Parathyroid adenoma (tissue), 2 donors: ENCODE measurements around the gene FRMD8.

ENCODE experiments used
- H2AFZ ChIP-seq: fragments of 300-600 bp; sonication (generic); one replicate; pipeline ENCODE4 v1.7.0; 2017; ENCODE audit warnings: antibody characterized with exemption, mild to moderate bottlenecking
- H3K27ac ChIP-seq: fragments of 300-600 bp; sonication (generic); one replicate; pipeline ENCODE4 v1.7.0; 2017
- H3K27me3 ChIP-seq: fragments of 300-600 bp; sonication (generic); one replicate; pipeline ENCODE4 v1.7.0; 2017; ENCODE audit warnings: low read length; ENCODE audit not compliant: control insufficient read depth, insufficient read depth
- H3K36me3 ChIP-seq: fragments of 300-600 bp; sonication (generic); one replicate; pipeline ENCODE4 v1.7.0; 2017; ENCODE audit warnings: low read length; ENCODE audit not compliant: control insufficient read depth, insufficient read depth
- H3K4me1 ChIP-seq: fragments of 300-600 bp; sonication (generic); one replicate; pipeline ENCODE4 v1.7.0; 2017; ENCODE audit warnings: control low read depth
- H3K4me2 ChIP-seq: fragments of 300-600 bp; sonication (generic); one replicate; pipeline ENCODE4 v1.7.0; 2017; ENCODE audit warnings: low read length
- H3K4me3 ChIP-seq: fragments of 300-600 bp; sonication (generic); one replicate; pipeline ENCODE4 v1.7.0; 2017; ENCODE audit warnings: low read depth, low read length
- H3K79me2 ChIP-seq: fragments of 300-600 bp; sonication (generic); one replicate; pipeline ENCODE4 v1.7.0; 2017; ENCODE audit warnings: control low read depth
- H3K9ac ChIP-seq: fragments of 300-600 bp; sonication (generic); one replicate; pipeline ENCODE4 v1.7.0; 2017; ENCODE audit warnings: mild to moderate bottlenecking
- H3K9me3 ChIP-seq: fragments of 300-600 bp; sonication (generic); one replicate; pipeline ENCODE4 v1.7.0; 2017; ENCODE audit warnings: low read length; ENCODE audit not compliant: control insufficient read depth
- CTCF ChIP-seq: fragments of 300-600 bp; sonication (generic); IDR thresholded peaks from one replicate; pipeline ENCODE4 v1.7.0; 2017; ENCODE audit warnings: antibody characterized with exemption, mild to moderate bottlenecking
- donor health status: primary hyperparathyroidism.

Gene FRMD8

DNA sequence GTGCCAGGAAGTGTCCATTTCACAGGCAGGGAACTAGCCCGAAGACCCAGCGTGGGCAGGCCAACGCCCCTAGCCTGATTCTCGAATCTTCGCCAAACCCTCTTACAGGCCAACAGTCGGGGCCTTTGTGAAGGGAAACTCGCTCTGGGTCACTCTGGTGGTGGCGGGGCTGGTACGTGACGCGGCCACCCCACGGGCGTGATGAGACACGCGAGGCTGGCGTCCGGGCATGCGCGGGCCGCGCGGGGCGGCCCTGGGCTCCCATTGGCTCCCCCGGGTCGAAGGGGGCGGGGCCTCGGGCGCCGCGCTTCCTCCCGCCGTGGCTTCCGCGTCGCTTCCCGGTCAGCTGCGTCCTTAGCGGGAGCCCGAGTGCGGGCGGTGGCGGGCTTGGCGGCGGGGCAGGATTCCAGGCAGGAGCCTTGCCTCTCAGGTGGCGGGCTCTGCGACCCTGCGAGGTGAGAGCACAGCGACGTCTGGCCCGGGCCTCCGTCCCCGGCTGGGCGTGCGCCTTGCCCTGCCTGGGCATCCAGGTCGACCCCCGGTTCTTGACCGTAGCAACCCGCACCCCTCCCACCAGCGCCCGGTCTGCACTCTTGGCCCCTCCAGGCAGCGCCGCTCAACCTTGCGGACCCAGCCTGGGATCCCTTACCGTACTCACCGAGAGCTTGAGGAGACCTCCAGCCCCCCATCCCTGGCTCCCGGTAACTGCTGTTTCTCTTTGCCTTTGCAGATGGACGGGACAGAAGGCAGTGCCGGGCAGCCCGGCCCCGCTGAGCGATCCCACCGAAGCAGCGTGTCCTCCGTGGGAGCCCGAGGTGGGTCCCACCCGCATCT lies at the start of gene FRMD8:
FRMD8 (plus strand) TSS at position 331 of the 834 bp plus-strand sequence; CDS start at position 731, 400 bp downstream.
- no peak for TF ChIP-seq CTCF
- Histone ChIP-seq H3K4me2 (peak within 1 kb of the TSS; percentile 85), H3K4me1 (peaks cover 6% of the 10 kb centered on the region), H3K9me3 (no peaks in the 10 kb centered on the region), H3K36me3 (no peaks in the 10 kb centered on the region), H3K9ac (peak within 1 kb of the TSS; percentile 67), H3K4me3 (peak within 1 kb of the TSS; percentile 91), H3K79me2 (no peaks in the 10 kb centered on the region), H3K27ac (peak within 1 kb of the TSS; percentile 75), H3K27me3 (no peaks in the 10 kb centered on the region), H2AFZ (peak within 1 kb of the TSS; percentile 86)

- H3K9me3 ChIP-seq = no peaks in the 10 kb centered on the region
- H3K27me3 ChIP-seq = no peaks in the 10 kb centered on the region
- no peaks in the 10 kb centered on the region for H3K36me3 ChIP-seq
- H3K79me2 ChIP-seq = peaks cover 33% of the 10 kb centered on the region
- no peak overlapping the region for H3K9ac ChIP-seq
- TF ChIP-seq CTCF = no peak
- H2AFZ ChIP-seq = no peak overlapping the region
- no peak overlapping the region for H3K4me3 ChIP-seq
- no peak overlapping the region for H3K27ac ChIP-seq
- no peaks in the 10 kb centered on the region for H3K4me1 ChIP-seq
- H3K4me2 ChIP-seq = no peak overlapping the region
These were observed 47.8 kb upstream of the FRMD8 start for GRCh38 chr11:65338676-65339075.

GRCh38 chr11:65340226-65340625 lies 46.2 kb upstream of the FRMD8 start:
- no peaks in the 10 kb centered on the region for H3K4me1 ChIP-seq
- H3K27ac ChIP-seq = no peak overlapping the region
- H3K4me2 ChIP-seq = no peak overlapping the region
- no peak overlapping the region for H2AFZ ChIP-seq
- no peaks in the 10 kb centered on the region for H3K36me3 ChIP-seq
- no peaks in the 10 kb centered on the region for H3K27me3 ChIP-seq
- no peaks in the 10 kb centered on the region for H3K9me3 ChIP-seq
- peaks cover 19% of the 10 kb centered on the region for H3K79me2 ChIP-seq
- H3K4me3 ChIP-seq = no peak overlapping the region
- H3K9ac ChIP-seq = no peak overlapping the region
- no peak for TF ChIP-seq CTCF

DNA sequence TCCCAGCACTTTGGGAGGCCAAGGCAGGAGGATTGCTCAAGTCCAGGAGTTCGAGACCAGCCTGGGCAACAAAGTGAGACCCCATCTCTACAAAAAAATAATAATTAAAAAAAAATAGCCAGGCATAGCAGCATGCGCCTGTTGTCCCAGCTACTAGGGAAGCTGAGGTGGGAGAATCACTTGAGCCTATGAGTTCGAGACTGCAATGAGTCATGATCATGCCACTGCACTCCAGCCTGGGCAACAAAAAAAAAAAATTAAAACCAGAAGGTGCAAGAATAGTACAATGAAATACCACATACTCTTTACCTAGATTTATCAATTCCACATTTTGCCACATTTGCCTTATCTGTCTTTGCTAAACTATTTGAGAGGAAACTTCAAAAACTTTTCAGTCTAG lies 44.6 kb upstream of the FRMD8 start:
- Histone ChIP-seq H3K4me1 (no peaks in the 10 kb centered on the region), H3K9me3 (no peaks in the 10 kb centered on the region), H3K4me2 (no peak overlapping the region), H3K4me3 (no peak overlapping the region), H3K27me3 (no peaks in the 10 kb centered on the region), H3K9ac (no peak overlapping the region), H3K36me3 (no peaks in the 10 kb centered on the region), H2AFZ (no peak overlapping the region), H3K79me2 (peaks cover 11% of the 10 kb centered on the region), H3K27ac (no peak overlapping the region)
- TF ChIP-seq CTCF = no peak

- no peaks in the 10 kb centered on the region for H3K79me2 ChIP-seq
- H3K4me2 ChIP-seq = no peak overlapping the region
- no peak overlapping the region for H3K9ac ChIP-seq
- no peaks in the 10 kb centered on the region for H3K27me3 ChIP-seq
- no peak for TF ChIP-seq CTCF
- no peak overlapping the region for H2AFZ ChIP-seq
- H3K4me1 ChIP-seq = no peaks in the 10 kb centered on the region
- H3K27ac ChIP-seq = no peak overlapping the region
- H3K4me3 ChIP-seq = no peak overlapping the region
- no peaks in the 10 kb centered on the region for H3K36me3 ChIP-seq
- H3K9me3 ChIP-seq = no peaks in the 10 kb centered on the region
These were observed 34.9 kb upstream of the FRMD8 start for GRCh38 chr11:65351511-65351910.
